Activated CD4-positive, alpha-beta T cell treated with anti-CD3 and anti-CD28 coated beads, Interleukin-2, amount 10 ng/mL, durations not matched to agents 7 days and 5 days (primary cell): Measurements from ENCODE around the gene NAV2. TPM values are rescaled to one million over a fixed set of nuclear protein-coding genes. Genes with fewer than 3 reads are reported as not detected.
"Not testable (repeated sequence)": the region's sequence is repeated elsewhere in the genome, so short reads cannot be mapped to it uniquely, and the experiment has no call there.

Experiments used
- CTCF ChIA-PET: fragments of 350-600 bp; sonication (Branson Sonifier 250); formaldehyde crosslinking; loops from one replicate; lab custom pipeline; 2021; ENCODE audit warnings: antibody characterized with exemption; lab: Charles Lee
- POLR2A ChIA-PET: fragments of 350-600 bp; sonication (Branson Sonifier 250); formaldehyde crosslinking; loops from one replicate; lab custom pipeline; 2021; ENCODE audit warnings: antibody characterized with exemption; lab: Charles Lee
- DNase-seq: peaks from one replicate; pipeline ENCODE4 v3.0.0-alpha.2; 2020
- H3K27ac Mint-ChIP-seq: one replicate; pipeline ENCODE4 v1.8.0; 2021; ENCODE audit warnings: mild to moderate bottlenecking, moderate library complexity, mixed read lengths
- H3K27me3 Mint-ChIP-seq: one replicate; pipeline ENCODE4 v1.8.0; 2021; ENCODE audit warnings: mixed read lengths
- H3K36me3 Mint-ChIP-seq: one replicate; pipeline ENCODE4 v1.8.0; 2021; ENCODE audit warnings: low read depth, mixed read lengths
- H3K4me1 Mint-ChIP-seq: one replicate; pipeline ENCODE4 v1.8.0; 2021; ENCODE audit warnings: mixed read lengths
- H3K4me3 Mint-ChIP-seq: one replicate; pipeline ENCODE4 v1.8.0; 2021; ENCODE audit warnings: mild to moderate bottlenecking, moderate library complexity, mixed read lengths
- H3K9me3 Mint-ChIP-seq: one replicate; pipeline ENCODE4 v1.8.0; 2021; ENCODE audit warnings: mixed read lengths
- total RNA-seq, 2 experiments: library from RNA; stranded (reverse); gene quantifications; one replicate each; pipeline ENCODE4 v1.2.3, GENCODE V29; 2021

NAV2 gene
- total RNA-seq, 2 experiments from 2014 or later = 0.29 to 1.1 TPM

GRCh38 chr11:19922689-19923035 is 210.0 kb downstream of the NAV2 start:
- Mint-ChIP-seq H3K36me3 (no peaks in the 10 kb centered on the region), H3K27me3 (peaks cover 15% of the 10 kb centered on the region), H3K4me1 (no peaks in the 10 kb centered on the region), H3K27ac (no peak overlapping the region), H3K4me3 (no peak overlapping the region), H3K9me3 (no peaks in the 10 kb centered on the region)
- ChIA-PET CTCF (interaction anchor here (1.2 kb wide), 1 partner anchor 12 kb away, joined by 3 read pairs; no protein-coding TSS in a partner anchor), POLR2A (no interaction called here)
- DNase-seq = no peak

DNA sequence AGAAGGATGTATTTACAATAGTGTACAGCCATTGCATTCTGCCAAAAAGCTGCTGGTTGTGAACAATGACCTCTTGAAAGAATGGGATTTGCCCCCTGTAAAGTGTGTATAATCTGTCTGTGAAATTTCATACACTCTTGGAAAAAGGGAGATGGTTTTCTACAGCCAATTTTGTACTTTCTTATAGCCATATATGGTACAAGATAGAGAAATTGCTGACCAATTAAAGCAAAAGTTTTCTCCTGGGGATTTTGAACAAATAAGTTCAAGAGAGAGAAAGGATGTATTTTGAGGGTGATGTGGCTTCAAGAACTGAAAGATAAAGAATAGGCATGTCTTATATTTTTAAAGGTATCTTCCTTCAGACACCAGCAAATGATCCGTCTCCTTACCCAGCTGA is 211.0 kb downstream of the NAV2 start:
- no peak overlapping the region for H3K4me3 Mint-ChIP-seq
- peaks cover 15% of the 10 kb centered on the region for H3K27me3 Mint-ChIP-seq
- no peaks in the 10 kb centered on the region for H3K9me3 Mint-ChIP-seq
- ChIA-PET POLR2A (no interaction called here), CTCF (no interaction called here)
- DNase-seq = no peak
- no peak overlapping the region for H3K27ac Mint-ChIP-seq
- H3K4me1 Mint-ChIP-seq = no peaks in the 10 kb centered on the region
- H3K36me3 Mint-ChIP-seq = no peaks in the 10 kb centered on the region

- Mint-ChIP-seq H3K27ac (no peak overlapping the region), H3K27me3 (peaks cover 13% of the 10 kb centered on the region), H3K9me3 (no peaks in the 10 kb centered on the region), H3K4me3 (no peak overlapping the region), H3K36me3 (no peaks in the 10 kb centered on the region), H3K4me1 (no peaks in the 10 kb centered on the region)
- ChIA-PET CTCF (no interaction called here), POLR2A (no interaction called here)
- no peak for DNase-seq
These were observed 211.7 kb downstream of the NAV2 start for GRCh38 chr11:19924311-19924710.

DNA sequence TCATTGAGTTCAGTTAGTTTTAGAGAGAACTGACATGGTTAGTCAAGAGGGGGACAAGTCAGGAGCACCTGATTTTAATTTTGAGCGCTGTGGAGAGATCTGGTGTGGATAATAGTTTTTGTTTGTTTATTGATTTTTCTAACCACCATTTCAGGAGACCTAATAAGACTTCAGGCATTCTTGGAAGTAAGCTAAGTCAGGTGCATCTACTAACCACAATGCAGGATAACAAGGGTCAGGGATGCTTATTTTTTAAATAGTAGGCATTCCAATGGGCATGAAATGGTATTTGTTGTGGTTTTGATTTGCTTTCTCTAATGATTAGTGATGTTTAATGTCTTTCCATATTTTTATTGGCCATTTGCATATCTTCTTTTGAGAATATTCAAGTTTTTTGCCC is 212.1 kb downstream of the NAV2 start:
- H3K4me1 Mint-ChIP-seq = no peaks in the 10 kb centered on the region
- H3K9me3 Mint-ChIP-seq = no peaks in the 10 kb centered on the region
- POLR2A ChIA-PET = no interaction called here

DNA sequence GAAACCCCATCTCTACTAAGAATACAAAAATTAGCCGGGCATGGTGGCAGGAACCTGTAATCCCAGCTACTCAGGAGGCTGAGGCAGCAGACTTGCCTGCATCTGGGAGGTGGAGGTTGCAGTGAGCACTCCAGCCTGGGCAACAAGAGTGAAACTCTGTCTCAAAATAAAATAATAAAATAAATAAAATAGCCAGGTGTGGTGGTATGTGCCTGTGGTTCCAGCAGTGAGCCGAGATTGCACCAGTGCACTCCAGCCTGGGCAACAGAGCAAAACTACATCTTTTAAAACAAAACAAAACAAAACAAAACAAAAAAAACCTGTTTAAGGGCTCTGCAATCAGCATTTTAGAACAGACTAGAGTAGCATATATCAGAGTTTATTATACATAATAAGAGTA is 214.8 kb downstream of the NAV2 start:
- H3K9me3 Mint-ChIP-seq, H3K4me1 Mint-ChIP-seq, H3K27me3 Mint-ChIP-seq, H3K36me3 Mint-ChIP-seq, H3K4me3 Mint-ChIP-seq, DNase-seq, POLR2A ChIA-PET, H3K27ac Mint-ChIP-seq: not testable (repeated sequence)
- CTCF ChIA-PET = interaction anchor here (0.6 kb wide), 1 partner anchor 548 kb away, joined by 4 read pairs; no protein-coding TSS in a partner anchor

More for the DNA sequence above, 212.1 kb downstream of the NAV2 start:
- no peak overlapping the region for H3K27ac Mint-ChIP-seq
- CTCF ChIA-PET = no interaction called here
- no peak overlapping the region for H3K4me3 Mint-ChIP-seq
- no peak for DNase-seq
- H3K27me3 Mint-ChIP-seq = peaks cover 13% of the 10 kb centered on the region
- H3K36me3 Mint-ChIP-seq = no peaks in the 10 kb centered on the region

DNA sequence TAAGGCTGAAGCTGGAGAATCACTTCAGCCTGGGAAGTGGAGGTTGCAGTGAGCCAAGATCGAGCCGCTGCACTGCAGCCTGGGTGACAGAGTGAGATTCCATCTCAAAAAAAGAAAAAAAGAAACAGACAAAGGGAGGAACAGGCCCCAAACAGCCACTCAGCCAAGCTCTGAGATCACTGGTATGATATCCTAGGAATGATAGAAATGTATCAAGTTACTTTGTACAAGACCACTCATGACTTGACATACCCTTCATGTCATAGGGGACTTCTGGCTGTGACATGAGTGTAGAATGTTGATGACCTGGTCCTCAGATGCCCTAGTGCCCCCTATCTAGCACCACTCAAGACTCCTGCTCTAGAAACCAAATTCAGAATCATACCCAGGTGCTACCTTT is 216.5 kb downstream of the NAV2 start:
- no peak overlapping the region for H3K27ac Mint-ChIP-seq
- DNase-seq = no peak
- ChIA-PET POLR2A (no interaction called here), CTCF (no interaction called here)
- no peaks in the 10 kb centered on the region for H3K36me3 Mint-ChIP-seq
- H3K27me3 Mint-ChIP-seq = peaks cover 7% of the 10 kb centered on the region
- no peak overlapping the region for H3K4me3 Mint-ChIP-seq
- no peaks in the 10 kb centered on the region for H3K9me3 Mint-ChIP-seq
- H3K4me1 Mint-ChIP-seq = no peaks in the 10 kb centered on the region

- POLR2A ChIA-PET = no interaction called here
- H3K9me3 Mint-ChIP-seq = no peaks in the 10 kb centered on the region
- no peaks in the 10 kb centered on the region for H3K36me3 Mint-ChIP-seq
- H3K27me3 Mint-ChIP-seq = peaks cover 2% of the 10 kb centered on the region
- H3K4me1 Mint-ChIP-seq = no peaks in the 10 kb centered on the region
- no peak overlapping the region for H3K27ac Mint-ChIP-seq
- no peak overlapping the region for H3K4me3 Mint-ChIP-seq
- no peak for DNase-seq
- CTCF ChIA-PET = no interaction called here
These were observed 217.0 kb downstream of the NAV2 start for GRCh38 chr11:19929655-19930054.

GRCh38 chr11:19931141-19931770 is 218.6 kb downstream of the NAV2 start:
- CTCF ChIA-PET = no interaction called here
- DNase-seq = no peak
- no peaks in the 10 kb centered on the region for H3K4me1 Mint-ChIP-seq
- no peaks in the 10 kb centered on the region for H3K36me3 Mint-ChIP-seq
- H3K9me3 Mint-ChIP-seq = no peaks in the 10 kb centered on the region
- no peaks in the 10 kb centered on the region for H3K27me3 Mint-ChIP-seq
- no peak overlapping the region for H3K27ac Mint-ChIP-seq
- POLR2A ChIA-PET = no interaction called here
- no peak overlapping the region for H3K4me3 Mint-ChIP-seq

GRCh38 chr11:19931771-19932369 is 219.2 kb downstream of the NAV2 start:
- Mint-ChIP-seq H3K4me1 (no peaks in the 10 kb centered on the region), H3K36me3 (no peaks in the 10 kb centered on the region), H3K27me3 (no peaks in the 10 kb centered on the region), H3K9me3 (no peaks in the 10 kb centered on the region), H3K4me3 (no peak overlapping the region), H3K27ac (no peak overlapping the region)
- POLR2A ChIA-PET = no interaction called here
- no peak for DNase-seq
- CTCF ChIA-PET = no interaction called here

- no peak overlapping the region for H3K27ac Mint-ChIP-seq
- no peaks in the 10 kb centered on the region for H3K27me3 Mint-ChIP-seq
- POLR2A ChIA-PET = no interaction called here
- H3K4me1 Mint-ChIP-seq = no peaks in the 10 kb centered on the region
- no peaks in the 10 kb centered on the region for H3K9me3 Mint-ChIP-seq
- no peak for DNase-seq
- H3K36me3 Mint-ChIP-seq = no peaks in the 10 kb centered on the region
- H3K4me3 Mint-ChIP-seq = no peak overlapping the region
- CTCF ChIA-PET = no interaction called here
These were observed 220.6 kb downstream of the NAV2 start for GRCh38 chr11:19933132-19933735.

GRCh38 chr11:19933801-19934488 is 221.3 kb downstream of the NAV2 start:
- DNase-seq = no peak
- POLR2A ChIA-PET = no interaction called here
- Mint-ChIP-seq H3K36me3 (no peaks in the 10 kb centered on the region), H3K27ac (no peak overlapping the region), H3K4me3 (no peak overlapping the region), H3K4me1 (no peaks in the 10 kb centered on the region), H3K9me3 (no peaks in the 10 kb centered on the region), H3K27me3 (no peaks in the 10 kb centered on the region)
- CTCF ChIA-PET = interaction anchor here (1.3 to 1.6 kb wide), 2 partner anchors 12 to 31 kb away, joined by 3 to 5 read pairs; no protein-coding TSS in a partner anchor

DNA sequence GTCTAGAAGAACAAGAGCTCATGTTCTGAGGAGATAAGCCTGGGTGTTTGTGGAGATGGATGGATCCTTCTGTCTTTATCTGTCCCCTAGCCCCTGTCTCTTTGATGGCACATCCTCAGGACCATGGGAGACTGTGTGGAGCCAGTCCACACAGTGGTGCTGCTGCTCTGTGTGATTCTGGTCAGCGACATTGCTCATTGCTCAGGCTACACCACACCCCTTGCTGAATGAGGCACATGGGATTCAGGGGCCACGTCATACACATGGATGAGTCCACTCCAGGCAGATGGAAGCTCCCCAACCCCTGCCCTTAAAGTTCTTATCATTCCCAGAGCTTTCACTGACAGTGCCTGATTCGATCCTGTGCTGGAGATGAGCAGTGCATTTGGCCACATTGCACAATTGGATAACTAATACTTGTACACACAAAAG is 222.2 kb downstream of the NAV2 start:
- no peaks in the 10 kb centered on the region for H3K36me3 Mint-ChIP-seq
- no peaks in the 10 kb centered on the region for H3K27me3 Mint-ChIP-seq
- no peak for DNase-seq
- POLR2A ChIA-PET = no interaction called here
- no peak overlapping the region for H3K4me3 Mint-ChIP-seq
- no peaks in the 10 kb centered on the region for H3K4me1 Mint-ChIP-seq
- CTCF ChIA-PET = interaction anchor here (1.3 to 1.6 kb wide), 2 partner anchors 13 to 32 kb away, joined by 3 to 5 read pairs; no protein-coding TSS in a partner anchor
- no peaks in the 10 kb centered on the region for H3K9me3 Mint-ChIP-seq
- H3K27ac Mint-ChIP-seq = no peak overlapping the region

DNA sequence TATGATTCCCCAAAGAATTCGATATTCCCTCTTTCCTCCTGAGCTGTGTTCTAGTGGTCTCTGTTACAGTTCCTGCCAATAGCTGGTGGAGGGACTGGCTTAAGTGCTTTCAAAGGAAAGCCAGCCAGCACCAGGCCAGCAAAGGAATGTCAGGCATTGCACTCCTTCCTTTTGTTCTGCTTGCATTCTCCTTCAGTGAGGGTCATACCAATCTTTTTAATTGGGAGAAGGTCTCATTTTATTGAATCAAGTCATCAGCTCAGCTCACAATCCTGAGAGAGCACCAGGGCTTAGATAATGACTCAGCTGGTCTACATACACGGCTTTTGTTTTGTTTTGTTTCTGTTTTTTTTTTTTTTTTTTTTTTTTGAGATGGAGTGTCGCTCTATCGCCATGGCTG is 222.9 kb downstream of the NAV2 start:
- Mint-ChIP-seq H3K36me3 (no peaks in the 10 kb centered on the region), H3K27ac (no peak overlapping the region), H3K9me3 (no peaks in the 10 kb centered on the region), H3K27me3 (no peaks in the 10 kb centered on the region), H3K4me3 (no peak overlapping the region), H3K4me1 (no peaks in the 10 kb centered on the region)
- ChIA-PET CTCF (interaction anchor here (0.6 to 1.3 kb wide), 4 partner anchors 13 to 416 kb away, joined by 3 read pairs; no protein-coding TSS in a partner anchor), POLR2A (no interaction called here)
- DNase-seq = no peak
